Memory B cell (primary cell): ENCODE measurements around the gene DAPK1.

Experiments
- ATAC-seq: fragments of 150-1000 bp; cut with Tn5 transposase; 2 replicates; pipeline ENCODE4 v1.10.0; 2021; ENCODE audit warnings: low read depth, mild to moderate bottlenecking, moderate library complexity
- DNase-seq, 2 donors: peaks; one replicate each; pipeline ENCODE4 v3.0.0; 2022; ENCODE audit warnings: low spot score in 2 of 2
- H3K27ac Mint-ChIP-seq: one replicate; pipeline ENCODE4 v1.8.0; 2022; ENCODE audit warnings: mild to moderate bottlenecking, moderate library complexity, mixed read lengths
- H3K27me3 Mint-ChIP-seq: one replicate; pipeline ENCODE4 v1.8.0; 2022; ENCODE audit warnings: mixed read lengths
- H3K36me3 Mint-ChIP-seq: one replicate; pipeline ENCODE4 v1.8.0; 2022; ENCODE audit warnings: mild to moderate bottlenecking, mixed read lengths
- H3K4me1 Mint-ChIP-seq: one replicate; pipeline ENCODE4 v1.8.0; 2022; ENCODE audit warnings: mixed read lengths
- H3K4me3 Mint-ChIP-seq: one replicate; pipeline ENCODE4 v1.8.0; 2022; ENCODE audit warnings: mild to moderate bottlenecking, moderate library complexity, mixed read lengths
- H3K9me3 Mint-ChIP-seq: one replicate; pipeline ENCODE4 v1.8.0; 2022; ENCODE audit warnings: mixed read lengths

Gene DAPK1

GRCh38 chr9:87567983-87568382 is 70.3 kb downstream of the DAPK1 start:
- no peaks in the 10 kb centered on the region for H3K27me3 Mint-ChIP-seq
- ATAC-seq (no peak), DNase-seq (no peak)
- H3K4me1 Mint-ChIP-seq: no peaks in the 10 kb centered on the region
- H3K27ac Mint-ChIP-seq: no peak overlapping the region
- H3K4me3 Mint-ChIP-seq: no peak overlapping the region
- H3K36me3 Mint-ChIP-seq: no peaks in the 10 kb centered on the region
- no peaks in the 10 kb centered on the region for H3K9me3 Mint-ChIP-seq

GRCh38 chr9:87568401-87568800 is 70.7 kb downstream of the DAPK1 start:
- DNase-seq (no peak), ATAC-seq (no peak)
- Mint-ChIP-seq H3K27ac (no peak overlapping the region), H3K4me3 (no peak overlapping the region), H3K4me1 (no peaks in the 10 kb centered on the region), H3K9me3 (no peaks in the 10 kb centered on the region), H3K36me3 (no peaks in the 10 kb centered on the region), H3K27me3 (no peaks in the 10 kb centered on the region)

DNA sequence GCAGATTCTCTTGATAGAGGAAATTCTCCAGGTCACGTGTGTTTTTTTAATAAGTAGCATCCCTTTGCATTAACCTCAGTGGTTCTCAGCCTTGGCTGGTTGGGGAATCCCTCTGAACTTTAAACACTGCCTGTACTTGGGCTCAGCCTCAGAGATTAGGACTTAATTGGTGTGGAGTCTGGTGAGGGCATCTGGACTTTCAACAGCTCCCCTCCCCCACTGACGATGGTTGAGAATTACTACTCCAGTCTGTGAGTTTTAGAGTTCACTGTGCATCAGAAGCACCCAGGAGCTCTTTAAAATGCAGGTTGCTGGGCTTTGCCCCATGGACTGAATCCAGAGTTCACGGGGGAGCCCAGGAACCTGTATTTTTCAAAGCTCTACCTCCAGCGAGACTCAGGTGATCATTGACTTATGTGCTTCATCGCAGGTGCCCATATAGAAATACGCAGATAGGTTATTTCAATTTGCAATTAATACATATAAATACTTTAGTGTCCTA is 71.4 kb downstream of the DAPK1 start:
- ATAC-seq: no peak
- H3K4me3 Mint-ChIP-seq: no peak overlapping the region
- no peak overlapping the region for H3K27ac Mint-ChIP-seq
- no peaks in the 10 kb centered on the region for H3K4me1 Mint-ChIP-seq
- H3K27me3 Mint-ChIP-seq: no peaks in the 10 kb centered on the region
- no peaks in the 10 kb centered on the region for H3K9me3 Mint-ChIP-seq
- no peaks in the 10 kb centered on the region for H3K36me3 Mint-ChIP-seq
- DNase-seq: no peak

DNA sequence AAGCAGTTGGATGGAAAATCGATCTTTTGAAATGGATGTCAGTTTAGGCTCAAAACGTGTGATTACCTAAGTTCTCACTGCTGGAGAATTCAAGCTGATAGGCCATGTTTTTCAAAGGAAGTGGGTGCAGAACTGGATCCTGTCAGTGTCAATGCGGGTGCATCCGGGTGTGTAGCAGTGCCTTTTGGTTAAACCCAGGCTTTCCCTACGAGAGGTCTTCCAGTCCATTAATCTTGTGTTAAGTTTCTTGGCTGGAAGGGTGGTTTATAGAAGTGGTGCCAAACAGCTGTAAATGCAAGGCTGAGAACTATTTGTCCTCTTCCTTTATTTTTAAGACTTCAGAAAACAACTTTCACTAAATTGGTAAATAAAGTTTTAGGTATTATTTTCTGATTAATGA is 71.9 kb downstream of the DAPK1 start:
- H3K9me3 Mint-ChIP-seq: no peaks in the 10 kb centered on the region

GRCh38 chr9:87570000-87570908 is 72.6 kb downstream of the DAPK1 start:
- no peak for DNase-seq

More for the DNA sequence above, 71.9 kb downstream of the DAPK1 start:
- no peaks in the 10 kb centered on the region for H3K4me1 Mint-ChIP-seq
- no peak for DNase-seq
- H3K4me3 Mint-ChIP-seq: no peak overlapping the region
- ATAC-seq: no peak
- H3K27me3 Mint-ChIP-seq: no peaks in the 10 kb centered on the region
- H3K27ac Mint-ChIP-seq: no peak overlapping the region
- H3K36me3 Mint-ChIP-seq: no peaks in the 10 kb centered on the region

GRCh38 chr9:87572719-87573118 is 75.1 kb downstream of the DAPK1 start:
- H3K4me1 Mint-ChIP-seq: no peaks in the 10 kb centered on the region
- H3K27ac Mint-ChIP-seq: no peak overlapping the region
- ATAC-seq (no peak), DNase-seq (no peak)
- no peaks in the 10 kb centered on the region for H3K36me3 Mint-ChIP-seq
- H3K27me3 Mint-ChIP-seq: no peaks in the 10 kb centered on the region
- H3K9me3 Mint-ChIP-seq: no peaks in the 10 kb centered on the region
- H3K4me3 Mint-ChIP-seq: no peak overlapping the region

More at GRCh38 chr9:87570000-87570908, 72.6 kb downstream of the DAPK1 start:
- H3K4me1 Mint-ChIP-seq: no peaks in the 10 kb centered on the region
- no peak overlapping the region for H3K4me3 Mint-ChIP-seq
- no peaks in the 10 kb centered on the region for H3K36me3 Mint-ChIP-seq
- no peaks in the 10 kb centered on the region for H3K27me3 Mint-ChIP-seq
- no peak overlapping the region for H3K27ac Mint-ChIP-seq
- no peak for ATAC-seq
- no peaks in the 10 kb centered on the region for H3K9me3 Mint-ChIP-seq

DNA sequence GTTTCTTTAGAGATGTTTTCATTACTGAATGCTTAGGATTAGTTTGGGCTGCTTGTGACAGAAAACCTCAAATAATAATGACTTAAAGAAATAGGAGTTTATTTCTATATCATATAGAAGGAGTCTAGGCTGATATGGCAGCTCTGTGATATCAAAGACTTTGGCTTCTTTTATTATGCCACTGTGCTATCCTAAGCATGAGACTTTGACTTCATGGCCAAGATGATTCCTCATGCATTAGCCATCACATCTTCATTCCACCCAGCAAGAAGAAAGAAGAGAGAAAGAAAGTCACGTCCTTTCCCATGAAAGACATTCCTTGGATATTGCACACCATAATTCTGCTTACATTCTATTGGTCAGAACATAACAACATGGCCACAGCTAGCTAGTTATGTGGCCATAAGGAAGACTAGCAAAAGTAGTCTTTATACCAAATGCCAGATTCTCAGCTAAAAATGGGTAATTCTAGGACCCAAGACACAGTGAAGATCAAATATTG is 76.2 kb downstream of the DAPK1 start:
- H3K4me1 Mint-ChIP-seq: no peaks in the 10 kb centered on the region
- ATAC-seq: no peak
- no peaks in the 10 kb centered on the region for H3K27me3 Mint-ChIP-seq
- no peak overlapping the region for H3K4me3 Mint-ChIP-seq
- no peak overlapping the region for H3K27ac Mint-ChIP-seq
- H3K9me3 Mint-ChIP-seq: no peaks in the 10 kb centered on the region
- no peaks in the 10 kb centered on the region for H3K36me3 Mint-ChIP-seq
- DNase-seq: no peak

- Mint-ChIP-seq H3K27ac (no peak overlapping the region), H3K9me3 (no peaks in the 10 kb centered on the region), H3K4me3 (no peak overlapping the region), H3K36me3 (no peaks in the 10 kb centered on the region), H3K27me3 (no peaks in the 10 kb centered on the region), H3K4me1 (no peaks in the 10 kb centered on the region)
- no peak for DNase-seq
- no peak for ATAC-seq
Observed at GRCh38 chr9:87577746-87578145, 80.1 kb downstream of the DAPK1 start.

- no peaks in the 10 kb centered on the region for H3K4me1 Mint-ChIP-seq
- no peak for DNase-seq
- H3K4me3 Mint-ChIP-seq: no peak overlapping the region
- H3K27me3 Mint-ChIP-seq: no peaks in the 10 kb centered on the region
- H3K36me3 Mint-ChIP-seq: no peaks in the 10 kb centered on the region
- H3K9me3 Mint-ChIP-seq: no peaks in the 10 kb centered on the region
- no peak overlapping the region for H3K27ac Mint-ChIP-seq
- no peak for ATAC-seq
Observed at GRCh38 chr9:87578625-87579024, 81.0 kb downstream of the DAPK1 start.

GRCh38 chr9:87579781-87580541 is 82.3 kb downstream of the DAPK1 start:
- Mint-ChIP-seq H3K4me3 (no peak overlapping the region), H3K27ac (no peak overlapping the region), H3K9me3 (no peaks in the 10 kb centered on the region)

DNA sequence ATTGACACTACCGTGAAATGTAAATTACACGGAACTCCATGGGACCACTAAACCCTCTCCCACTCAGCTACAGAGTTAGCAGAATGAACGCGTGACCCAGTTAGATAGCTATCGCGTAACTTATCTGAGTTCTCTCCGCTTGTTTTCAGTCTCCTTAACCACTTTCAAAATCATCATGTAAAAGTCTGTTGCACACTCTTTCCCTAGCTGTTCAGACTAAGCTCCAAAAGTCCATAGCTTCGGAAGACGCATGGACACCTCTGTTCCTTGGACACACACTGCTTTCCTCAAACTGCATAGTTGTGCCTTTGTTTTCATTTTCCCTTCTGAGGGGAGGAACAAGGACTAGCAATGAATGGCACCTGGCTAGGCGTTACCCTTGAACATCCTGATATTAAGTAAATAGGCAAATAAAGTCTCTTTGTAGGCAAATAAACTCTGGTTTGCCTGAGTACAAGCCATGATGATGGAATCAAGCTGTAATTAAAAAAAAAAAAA is 83.3 kb downstream of the DAPK1 start:
- H3K27me3 Mint-ChIP-seq: no peaks in the 10 kb centered on the region
- ATAC-seq (no peak), DNase-seq (no peak)
- no peaks in the 10 kb centered on the region for H3K9me3 Mint-ChIP-seq
- no peaks in the 10 kb centered on the region for H3K36me3 Mint-ChIP-seq
- H3K4me1 Mint-ChIP-seq: no peaks in the 10 kb centered on the region
- no peak overlapping the region for H3K4me3 Mint-ChIP-seq
- H3K27ac Mint-ChIP-seq: no peak overlapping the region

More at GRCh38 chr9:87579781-87580541, 82.3 kb downstream of the DAPK1 start:
- Mint-ChIP-seq H3K4me1 (no peaks in the 10 kb centered on the region), H3K27me3 (no peaks in the 10 kb centered on the region), H3K36me3 (no peaks in the 10 kb centered on the region)
- no peak for ATAC-seq
- no peak for DNase-seq

GRCh38 chr9:87581513-87581912 is 83.8 kb downstream of the DAPK1 start:
- H3K27ac Mint-ChIP-seq: no peak overlapping the region
- no peaks in the 10 kb centered on the region for H3K9me3 Mint-ChIP-seq
- ATAC-seq (no peak), DNase-seq (no peak)
- no peaks in the 10 kb centered on the region for H3K27me3 Mint-ChIP-seq
- no peaks in the 10 kb centered on the region for H3K4me1 Mint-ChIP-seq
- H3K36me3 Mint-ChIP-seq: no peaks in the 10 kb centered on the region
- no peak overlapping the region for H3K4me3 Mint-ChIP-seq

DNA sequence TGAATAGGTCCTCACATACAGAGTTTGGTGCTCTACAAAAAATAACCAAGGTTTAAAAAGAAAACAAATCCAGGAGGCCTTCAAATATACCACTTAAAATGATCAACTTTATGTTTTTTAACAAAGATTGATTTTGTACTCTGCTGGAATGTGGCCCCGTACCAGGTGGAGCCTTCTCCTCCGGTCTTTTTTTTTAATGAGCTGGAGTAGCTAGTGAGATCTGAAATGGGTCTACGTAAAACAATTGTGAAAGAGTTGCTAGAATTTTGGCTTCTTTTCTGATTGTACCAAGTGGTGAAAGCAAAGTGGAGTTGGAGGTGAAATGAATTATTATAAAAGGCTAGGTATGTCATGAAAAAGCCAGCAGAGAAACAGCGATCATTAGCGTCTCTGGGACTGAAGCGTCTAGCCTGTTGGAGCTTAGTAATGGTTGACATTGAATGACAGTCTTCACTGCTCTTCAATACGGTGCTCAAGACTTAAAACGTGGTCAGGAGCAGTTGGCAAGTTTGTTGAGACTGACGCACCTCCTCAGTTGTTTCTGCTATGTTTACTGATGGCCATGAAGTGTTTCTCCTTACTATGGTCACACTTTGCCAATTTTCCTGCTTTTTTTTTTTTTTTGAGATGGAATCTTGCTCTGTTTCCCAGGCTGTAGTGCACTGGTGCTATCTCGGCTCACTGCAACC is 84.4 kb downstream of the DAPK1 start:
- no peak for DNase-seq
- no peak overlapping the region for H3K27ac Mint-ChIP-seq
- H3K9me3 Mint-ChIP-seq: no peaks in the 10 kb centered on the region

More for the DNA sequence above, 84.4 kb downstream of the DAPK1 start:
- no peaks in the 10 kb centered on the region for H3K36me3 Mint-ChIP-seq
- no peaks in the 10 kb centered on the region for H3K27me3 Mint-ChIP-seq
- no peaks in the 10 kb centered on the region for H3K4me1 Mint-ChIP-seq
- no peak overlapping the region for H3K4me3 Mint-ChIP-seq
- no peak for ATAC-seq
